ENCODE data around the gene FAM174C. TPM values are rescaled to one million over a fixed set of nuclear protein-coding genes. Genes with fewer than 3 reads are reported as not detected.

Gene FAM174C
- total RNA-seq, 1 experiment from 2014 or later: 110 TPM

DNA sequence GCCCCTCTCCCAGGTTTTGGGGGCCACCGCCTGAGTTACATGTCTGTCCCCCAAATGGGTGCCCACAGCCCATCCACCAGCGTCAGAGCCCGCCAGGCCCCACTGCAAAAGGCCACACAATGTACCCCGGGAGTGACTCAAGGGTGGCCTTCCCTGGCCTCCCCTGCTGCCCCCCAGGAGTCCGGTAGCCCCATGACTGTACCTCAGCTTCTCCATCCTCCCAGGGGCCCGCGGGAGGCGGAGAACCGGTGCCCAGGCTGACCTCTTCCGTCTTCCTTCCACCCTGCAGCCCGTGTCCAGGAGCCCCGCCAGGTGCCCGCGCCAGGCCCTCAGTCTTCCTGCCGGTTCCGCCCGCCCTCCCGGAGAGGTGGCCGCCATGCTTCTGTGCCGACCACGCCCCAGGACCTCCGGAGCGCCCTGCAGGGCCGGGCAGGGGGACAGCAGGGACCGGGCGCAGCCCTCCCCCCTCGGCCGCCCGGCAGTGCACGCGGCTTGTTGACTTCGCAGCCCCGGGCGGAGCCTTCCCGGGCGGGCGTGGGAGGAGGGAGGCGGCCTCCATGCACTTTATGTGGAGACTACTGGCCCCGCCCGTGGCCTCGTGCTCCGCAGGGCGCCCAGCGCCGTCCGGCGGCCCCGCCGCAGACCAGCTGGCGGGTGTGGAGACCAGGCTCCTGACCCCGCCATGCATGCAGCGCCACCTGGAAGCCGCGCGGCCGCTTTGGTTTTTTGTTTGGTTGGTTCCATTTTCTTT is 47.9 kb upstream of the FAM174C start:
- Histone ChIP-seq H3K27ac (ENCODE audit: low read length) (no peak overlapping the region), H3K9me2 (replicated peaks; ENCODE audit: low read length) (no peaks in the 10 kb centered on the region), H3K9me3 (ENCODE audit: low read length) (no peaks in the 10 kb centered on the region), H3K4me3 (ENCODE audit: low read length) (no peak overlapping the region), H3K9ac (ENCODE audit: low read length) (no peak overlapping the region), H3K27me3 (ENCODE audit: low read length) (no peaks in the 10 kb centered on the region), H2AFZ (ENCODE audit: low read length) (no peak overlapping the region), H3K4me1 (ENCODE audit: insufficient read depth, low read length) (peaks cover 10% of the 10 kb centered on the region), H3K79me2 (ENCODE audit: low read length) (no peaks in the 10 kb centered on the region), H4K20me1 (ENCODE audit: low read length) (no peaks in the 10 kb centered on the region), H3K36me3 (ENCODE audit: low read depth, low read length) (no peaks in the 10 kb centered on the region), H3K4me2 (ENCODE audit: low read length) (no peak overlapping the region), H3F3A (ENCODE audit: low read length, unreplicated experiment) (no peaks in the 10 kb centered on the region)
- DNase-seq: no peak
- ChIA-PET POLR2A (ENCODE audit: unreplicated experiment) (interaction anchor here (0.6 kb wide), 2 partner anchors 47 to 551 kb away, joined by 17 to 19 read pairs; no protein-coding TSS in a partner anchor), CTCF (no interaction called here)
- ATAC-seq: no peak
- intact Hi-C loops (cut with micrococcal nuclease): no loop called here
- no TSS peak for BruUV-seq (replicated peaks)
- TF ChIP-seq, protein P1, sequence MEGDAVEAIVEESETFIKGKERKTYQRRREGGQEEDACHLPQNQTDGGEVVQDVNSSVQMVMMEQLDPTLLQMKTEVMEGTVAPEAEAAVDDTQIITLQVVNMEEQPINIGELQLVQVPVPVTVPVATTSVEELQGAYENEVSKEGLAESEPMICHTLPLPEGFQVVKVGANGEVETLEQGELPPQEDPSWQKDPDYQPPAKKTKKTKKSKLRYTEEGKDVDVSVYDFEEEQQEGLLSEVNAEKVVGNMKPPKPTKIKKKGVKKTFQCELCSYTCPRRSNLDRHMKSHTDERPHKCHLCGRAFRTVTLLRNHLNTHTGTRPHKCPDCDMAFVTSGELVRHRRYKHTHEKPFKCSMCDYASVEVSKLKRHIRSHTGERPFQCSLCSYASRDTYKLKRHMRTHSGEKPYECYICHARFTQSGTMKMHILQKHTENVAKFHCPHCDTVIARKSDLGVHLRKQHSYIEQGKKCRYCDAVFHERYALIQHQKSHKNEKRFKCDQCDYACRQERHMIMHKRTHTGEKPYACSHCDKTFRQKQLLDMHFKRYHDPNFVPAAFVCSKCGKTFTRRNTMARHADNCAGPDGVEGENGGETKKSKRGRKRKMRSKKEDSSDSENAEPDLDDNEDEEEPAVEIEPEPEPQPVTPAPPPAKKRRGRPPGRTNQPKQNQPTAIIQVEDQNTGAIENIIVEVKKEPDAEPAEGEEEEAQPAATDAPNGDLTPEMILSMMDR (conservative IDR thresholded peaks at IDR 0.05; ENCODE audit: low read depth, low read length): no peak
- TF ChIP-seq EZH2phosphoT487 (IDR thresholded peaks at IDR 0.05; ENCODE audit: borderline replicate concordance, low read length) (no peak), EZH2 (IDR thresholded peaks at IDR 0.05; ENCODE audit: low read length, unreplicated experiment) (no peak)

- CTCF ChIA-PET: no interaction called here
- Histone ChIP-seq H3K27me3 (ENCODE audit: low read length) (no peaks in the 10 kb centered on the region), H3K4me2 (ENCODE audit: low read length) (no peak overlapping the region), H4K20me1 (ENCODE audit: low read length) (no peaks in the 10 kb centered on the region), H3K9ac (ENCODE audit: low read length) (no peak overlapping the region), H3K9me3 (ENCODE audit: low read length) (no peaks in the 10 kb centered on the region), H3K9me2 (replicated peaks; ENCODE audit: low read length) (no peaks in the 10 kb centered on the region), H3F3A (ENCODE audit: low read length, unreplicated experiment) (no peaks in the 10 kb centered on the region), H3K27ac (ENCODE audit: low read length) (no peak overlapping the region), H2AFZ (ENCODE audit: low read length) (no peak overlapping the region), H3K36me3 (ENCODE audit: low read depth, low read length) (no peaks in the 10 kb centered on the region), H3K4me1 (ENCODE audit: insufficient read depth, low read length) (peaks cover 11% of the 10 kb centered on the region), H3K79me2 (ENCODE audit: low read length) (no peaks in the 10 kb centered on the region), H3K4me3 (ENCODE audit: low read length) (no peak overlapping the region)
- BruUV-seq (replicated peaks): no TSS peak
- ATAC-seq (no peak), DNase-seq (no peak)
- TF ChIP-seq, protein P1 (conservative IDR thresholded peaks at IDR 0.05; ENCODE audit: low read depth, low read length): no peak
- TF ChIP-seq EZH2 (IDR thresholded peaks at IDR 0.05; ENCODE audit: low read length, unreplicated experiment): no peak
- no peak for TF ChIP-seq EZH2phosphoT487 (IDR thresholded peaks at IDR 0.05; ENCODE audit: borderline replicate concordance, low read length)
- intact Hi-C loops (cut with micrococcal nuclease): no loop called here
- POLR2A ChIA-PET (ENCODE audit: unreplicated experiment): interaction anchor here (0.6 kb wide), 2 partner anchors 48 to 552 kb away, joined by 17 to 19 read pairs; no protein-coding TSS in a partner anchor
These were observed 47.0 kb upstream of the FAM174C start for GRCh38 chr19:1228161-1228957.
